PFSK-1 (cell line): ENCODE measurements around the gene KDM1A.

Source experiments
- FOXP2 ChIP-seq: optimal IDR thresholded peaks from 2 replicates; pipeline ENCODE3; 2011; ENCODE audit warnings: borderline replicate concordance, control low read depth, inconsistent platforms; ENCODE audit not compliant: insufficient read depth; ENCODE audit errors: extremely low read length, extremely low read depth
- POLR2AphosphoS5 ChIP-seq: IDR thresholded peaks from 2 replicates; pipeline ENCODE4 v1.6.1; 2012; ENCODE audit warnings: low read depth, mild to moderate bottlenecking, control low read depth, low read length, moderate library complexity
- REST ChIP-seq, 2 experiments: IDR thresholded peaks; 2 replicates each; pipeline versions ENCODE4 v1.6.1 to v1.8.0; 2011 to 2012; ENCODE audit warnings: low read depth in 2 of 2, low read length in 2 of 2, control low read depth in 1 of 2, inconsistent platforms in 1 of 2, mild to moderate bottlenecking in 1 of 2, moderate library complexity in 1 of 2; ENCODE audit not compliant: insufficient read depth in 1 of 2
- SIN3A ChIP-seq: IDR thresholded peaks from 2 replicates; pipeline ENCODE4 v1.6.1; 2012; ENCODE audit warnings: mild to moderate bottlenecking, low read length, moderate library complexity, borderline replicate concordance; ENCODE audit not compliant: insufficient read depth
- TAF1 ChIP-seq: IDR thresholded peaks from 2 replicates; pipeline ENCODE4 v1.6.1; 2012; ENCODE audit warnings: low read length, control low read depth, borderline replicate concordance; ENCODE audit not compliant: insufficient read depth

The KDM1A gene

GRCh38 chr1:23035823-23036452 is 16.7 kb downstream of the KDM1A start:
- TF ChIP-seq FOXP2, result no peak
- TF ChIP-seq REST (IDR thresholded peaks at IDR 0.05; ENCODE audit: insufficient read depth in 1 of 2, low read depth in 2 of 2, low read length in 2 of 2), result no peak
- no peak for TF ChIP-seq TAF1
- no peak for TF ChIP-seq POLR2AphosphoS5
- TF ChIP-seq SIN3A, result no peak

- TF ChIP-seq REST (IDR thresholded peaks at IDR 0.05; ENCODE audit: insufficient read depth in 1 of 2, low read depth in 2 of 2, low read length in 2 of 2), result no peak
- no peak for TF ChIP-seq POLR2AphosphoS5
- no peak for TF ChIP-seq SIN3A
- TF ChIP-seq TAF1, result no peak
- no peak for TF ChIP-seq FOXP2
Observed at GRCh38 chr1:23037081-23037740, 17.9 kb downstream of the KDM1A start.

GRCh38 chr1:23039308-23039826 is 20.1 kb downstream of the KDM1A start:
- TF ChIP-seq FOXP2, result no peak
- TF ChIP-seq REST (IDR thresholded peaks at IDR 0.05; ENCODE audit: insufficient read depth in 1 of 2, low read depth in 2 of 2, low read length in 2 of 2), result no peak
- no peak for TF ChIP-seq SIN3A
- TF ChIP-seq POLR2AphosphoS5, result no peak
- no peak for TF ChIP-seq TAF1

- no peak for TF ChIP-seq SIN3A
- no peak for TF ChIP-seq POLR2AphosphoS5
- no peak for TF ChIP-seq FOXP2
- TF ChIP-seq TAF1, result no peak
- no peak for TF ChIP-seq REST (IDR thresholded peaks at IDR 0.05; ENCODE audit: insufficient read depth in 1 of 2, low read depth in 2 of 2, low read length in 2 of 2)
Observed at GRCh38 chr1:23040509-23040908, 21.2 kb downstream of the KDM1A start.
